ENCODE results near the gene VPS51.

Gene VPS51

DNA sequence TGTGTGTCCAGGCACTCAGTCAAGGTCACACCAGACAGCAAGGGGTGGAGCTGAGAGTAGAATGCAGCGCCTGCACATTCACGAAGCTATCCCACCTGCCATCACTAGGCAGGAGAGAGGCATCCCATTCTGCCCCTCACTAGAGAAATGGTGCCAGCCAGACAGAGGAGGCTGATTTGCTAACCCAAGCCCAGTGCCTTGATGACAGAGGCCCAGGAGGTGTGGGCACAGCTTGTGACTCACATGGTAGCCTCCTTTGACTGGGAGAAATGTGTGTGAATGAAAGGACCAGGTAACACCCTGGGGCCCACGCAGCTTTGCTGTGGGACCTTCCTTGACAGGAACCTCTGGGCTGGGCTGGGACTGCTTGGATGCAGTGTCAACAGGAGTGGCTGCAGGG, 32.5 kb upstream of the VPS51 start:
- TF ChIP-seq, protein P1, sequence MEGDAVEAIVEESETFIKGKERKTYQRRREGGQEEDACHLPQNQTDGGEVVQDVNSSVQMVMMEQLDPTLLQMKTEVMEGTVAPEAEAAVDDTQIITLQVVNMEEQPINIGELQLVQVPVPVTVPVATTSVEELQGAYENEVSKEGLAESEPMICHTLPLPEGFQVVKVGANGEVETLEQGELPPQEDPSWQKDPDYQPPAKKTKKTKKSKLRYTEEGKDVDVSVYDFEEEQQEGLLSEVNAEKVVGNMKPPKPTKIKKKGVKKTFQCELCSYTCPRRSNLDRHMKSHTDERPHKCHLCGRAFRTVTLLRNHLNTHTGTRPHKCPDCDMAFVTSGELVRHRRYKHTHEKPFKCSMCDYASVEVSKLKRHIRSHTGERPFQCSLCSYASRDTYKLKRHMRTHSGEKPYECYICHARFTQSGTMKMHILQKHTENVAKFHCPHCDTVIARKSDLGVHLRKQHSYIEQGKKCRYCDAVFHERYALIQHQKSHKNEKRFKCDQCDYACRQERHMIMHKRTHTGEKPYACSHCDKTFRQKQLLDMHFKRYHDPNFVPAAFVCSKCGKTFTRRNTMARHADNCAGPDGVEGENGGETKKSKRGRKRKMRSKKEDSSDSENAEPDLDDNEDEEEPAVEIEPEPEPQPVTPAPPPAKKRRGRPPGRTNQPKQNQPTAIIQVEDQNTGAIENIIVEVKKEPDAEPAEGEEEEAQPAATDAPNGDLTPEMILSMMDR (conservative IDR thresholded peaks at IDR 0.05; ENCODE audit: low read depth): no peak
- CTCF ChIA-PET: interaction anchor here (0.6 kb wide), 1 partner anchor 15 kb away, joined by 4 read pairs; no protein-coding TSS in a partner anchor
- H3K27ac ChIP-seq: no peak overlapping the region
- POLR2A ChIA-PET (ENCODE audit: low non-redundant PET): no interaction called here
- DNase-seq (ENCODE audit: low spot score): no peak

DNA sequence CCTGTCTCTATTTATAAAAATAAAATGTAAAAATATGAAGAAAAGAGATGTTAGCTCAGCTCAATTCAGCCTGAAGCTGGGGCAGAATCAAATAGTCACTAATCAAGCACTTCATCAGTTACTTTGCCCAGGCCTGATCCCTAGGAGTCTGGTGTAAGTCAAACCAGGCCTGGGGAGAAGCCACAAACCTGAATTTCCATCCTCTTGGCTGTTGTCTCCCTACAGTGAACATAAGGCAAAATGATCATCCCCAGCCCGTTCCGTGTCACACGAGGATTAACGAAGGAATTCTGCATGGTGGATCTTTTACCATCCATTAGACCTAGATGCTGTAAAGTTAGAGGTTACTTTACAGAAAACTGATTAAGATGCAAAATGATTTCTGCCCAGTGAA, 31.2 kb upstream of the VPS51 start:
- POLR2A ChIA-PET (ENCODE audit: low non-redundant PET): no interaction called here
- no peak for DNase-seq (ENCODE audit: low spot score)
- no peak overlapping the region for H3K27ac ChIP-seq
- CTCF ChIA-PET: no interaction called here
- TF ChIP-seq, protein P1 (conservative IDR thresholded peaks at IDR 0.05; ENCODE audit: low read depth): no peak

DNA sequence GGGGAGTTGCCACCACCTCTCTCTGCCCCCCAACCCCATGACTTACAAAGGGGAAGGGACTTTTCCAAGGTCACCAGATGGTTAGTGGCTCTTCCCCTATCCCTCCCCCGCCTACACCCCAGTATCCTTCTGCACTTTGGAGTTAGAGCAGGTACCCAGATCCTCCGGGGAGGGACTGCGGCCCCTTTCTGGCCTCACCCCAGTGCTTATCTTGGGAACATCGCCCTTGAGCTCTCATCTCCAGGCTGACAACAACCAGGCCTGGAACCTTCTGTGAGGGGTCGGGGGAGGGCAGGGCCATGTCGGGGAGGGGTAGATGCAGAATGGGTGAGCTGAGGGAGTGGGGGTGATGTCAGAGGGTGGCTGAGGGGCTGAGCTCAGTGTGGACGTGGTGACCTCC, 30.2 kb upstream of the VPS51 start:
- CTCF ChIA-PET: no interaction called here
- POLR2A ChIA-PET (ENCODE audit: low non-redundant PET): no interaction called here
- TF ChIP-seq, protein P1 (conservative IDR thresholded peaks at IDR 0.05; ENCODE audit: low read depth): no peak
- DNase-seq (ENCODE audit: low spot score): no peak
- no peak overlapping the region for H3K27ac ChIP-seq

DNA sequence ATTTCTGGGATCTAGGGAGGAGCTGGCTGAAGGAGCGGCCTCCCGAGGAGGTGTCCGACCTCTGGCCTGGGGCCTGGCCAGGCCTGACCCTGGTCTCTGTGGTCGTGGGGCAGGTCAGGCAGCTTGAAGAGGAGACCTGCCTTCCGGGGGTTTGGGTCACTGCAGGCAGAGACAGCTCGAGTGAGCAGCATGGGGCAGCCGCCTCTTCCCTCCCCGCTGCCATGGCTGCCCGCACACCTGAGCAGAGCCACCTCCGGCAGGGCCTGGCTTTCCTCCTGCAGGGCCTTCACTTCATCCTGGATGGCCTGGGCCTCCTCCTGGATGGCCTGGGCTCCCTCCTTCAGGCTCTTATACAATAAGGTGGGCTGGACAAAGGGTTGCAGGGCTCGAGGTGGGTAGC, 29.7 kb upstream of the VPS51 start:
- CTCF ChIA-PET: no interaction called here
- no peak for DNase-seq (ENCODE audit: low spot score)
- TF ChIP-seq, protein P1 (conservative IDR thresholded peaks at IDR 0.05; ENCODE audit: low read depth): no peak
- POLR2A ChIA-PET (ENCODE audit: low non-redundant PET): no interaction called here
- no peak overlapping the region for H3K27ac ChIP-seq

DNA sequence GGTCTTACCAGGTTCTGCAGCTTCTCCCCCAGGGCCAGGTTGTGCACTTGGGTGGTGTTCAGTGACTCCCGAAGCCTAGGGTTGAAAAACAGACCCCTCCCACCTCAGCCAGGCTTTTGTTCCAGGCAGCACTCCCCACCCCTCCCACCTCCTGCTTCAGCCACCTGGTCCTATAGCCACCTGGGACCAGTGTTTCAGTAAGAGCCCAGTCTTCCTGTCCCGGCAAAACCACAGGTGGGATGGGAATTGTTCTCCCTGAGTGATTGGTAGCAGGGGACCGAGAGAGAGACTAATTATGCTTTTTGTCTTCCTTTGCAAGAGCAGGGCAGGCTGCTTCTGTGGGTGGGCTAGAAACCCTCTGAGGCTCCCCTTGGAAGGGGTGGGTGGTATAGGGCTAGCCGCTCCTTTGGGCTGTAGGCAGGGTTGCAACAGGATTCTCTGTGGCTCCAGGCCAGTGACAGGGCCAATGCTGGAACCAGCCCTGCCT, 29.2 kb upstream of the VPS51 start:
- DNase-seq (ENCODE audit: low spot score): no peak
- TF ChIP-seq, protein P1 (conservative IDR thresholded peaks at IDR 0.05; ENCODE audit: low read depth): no peak
- H3K27ac ChIP-seq: no peak overlapping the region
- CTCF ChIA-PET: no interaction called here
- POLR2A ChIA-PET (ENCODE audit: low non-redundant PET): no interaction called here

DNA sequence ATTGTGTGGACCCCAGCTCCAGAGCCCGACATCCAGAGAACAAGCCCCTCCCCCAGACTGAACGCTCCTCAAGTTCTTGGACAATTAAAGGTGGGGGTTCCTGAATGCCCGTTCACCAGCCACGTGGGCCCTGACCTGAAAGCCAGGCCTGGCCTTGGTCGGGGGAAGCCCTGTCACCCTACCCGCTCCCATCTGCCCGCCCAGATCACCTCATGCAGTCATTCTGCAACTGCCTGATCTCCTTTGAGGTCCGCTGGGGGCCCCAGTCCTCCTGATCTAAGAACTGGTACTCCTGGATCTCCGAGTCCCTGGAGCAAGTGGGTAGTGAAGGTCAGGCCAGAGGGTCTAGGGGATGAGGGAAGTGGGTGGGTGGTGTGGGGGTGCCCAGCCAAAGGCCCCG, 28.6 kb upstream of the VPS51 start:
- POLR2A ChIA-PET (ENCODE audit: low non-redundant PET): no interaction called here
- CTCF ChIA-PET: no interaction called here
- H3K27ac ChIP-seq: no peak overlapping the region
- DNase-seq (ENCODE audit: low spot score): no peak
- TF ChIP-seq, protein P1 (conservative IDR thresholded peaks at IDR 0.05; ENCODE audit: low read depth): no peak

DNA sequence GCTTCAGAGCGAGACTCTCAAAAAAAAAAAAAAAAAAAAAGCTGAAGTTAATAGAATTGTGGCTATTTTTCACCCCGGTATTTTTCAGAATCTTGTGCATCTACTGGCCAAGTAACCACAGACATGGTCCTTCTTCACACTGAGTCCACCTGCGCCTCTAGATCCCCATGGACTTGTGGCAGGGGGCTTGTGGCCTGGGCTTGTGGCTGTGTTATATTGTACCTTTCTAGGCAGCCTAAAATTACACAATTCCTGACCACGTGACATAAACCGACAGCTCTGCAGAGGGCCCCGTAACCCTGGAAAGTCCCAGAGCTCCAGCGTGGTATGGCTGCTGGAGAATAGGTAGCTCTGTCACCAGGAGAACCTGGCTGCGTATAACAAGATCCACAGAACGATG, 26.8 kb upstream of the VPS51 start:
- TF ChIP-seq, protein P1 (conservative IDR thresholded peaks at IDR 0.05; ENCODE audit: low read depth): no peak
- H3K27ac ChIP-seq: no peak overlapping the region
- POLR2A ChIA-PET (ENCODE audit: low non-redundant PET): no interaction called here
- no peak for DNase-seq (ENCODE audit: low spot score)
- CTCF ChIA-PET: interaction anchor here (0.7 to 1.4 kb wide), 2 partner anchors 59 to 181 kb away, joined by 3 read pairs; no protein-coding TSS in a partner anchor
